Endothelial cell of umbilical vein (primary cell): ENCODE measurements around the gene PALMD. TPM values are rescaled to one million over a fixed set of nuclear protein-coding genes. Genes with fewer than 3 reads are reported as not detected.
A peak's percentile ranks its signal among the peaks of the same experiment; 100 is the strongest.

Experiments used
- BruUV-seq: library from RNA; stranded (reverse); fragments of 400-500 nt; replicated peaks from 2 replicates; lab custom pipeline; 2021; lab: Mats Ljungman, UMichigan
- CTCF ChIA-PET: fragments of 300-600, 350-600 bp; sonication (Branson Sonifier 250); formaldehyde crosslinking; loops from one replicate; lab custom pipeline; 2021; ENCODE audit warnings: antibody characterized with exemption, inconsistent platforms; lab: Charles Lee
- POLR2A ChIA-PET: fragments of 300-600, 350-600 bp; sonication (Branson Sonifier 250); formaldehyde crosslinking; loops from one replicate; lab custom pipeline; 2021; ENCODE audit warnings: antibody characterized with exemption, inconsistent platforms; lab: Charles Lee
- DNase-seq: peaks from one replicate; pipeline ENCODE4 v3.0.0-alpha.2; 2011; ENCODE audit warnings: low read depth, low spot score
- FAIRE-seq: peaks from 2 replicates; lab custom pipeline; 2011; peaks lifted over from hg19 to GRCh38; lab: Jason Lieb, UNC
- H2AFZ ChIP-seq: 2 replicates; pipeline ENCODE4 v1.6.0; 2012; ENCODE audit warnings: low read depth, low read length, control low read depth, inconsistent platforms
- H3K27ac ChIP-seq: 2 replicates; pipeline ENCODE4 v1.5.1; 2011; ENCODE audit warnings: low read depth, mild to moderate bottlenecking, control low read depth, low read length, moderate library complexity; ENCODE audit not compliant: insufficient read depth
- H3K27me3 ChIP-seq, 2 experiments: 2 replicates each; pipeline versions ENCODE4 v1.6.0 to v1.6.1; 2011; ENCODE audit warnings: low read length in 2 of 2, mixed read lengths in 1 of 2; ENCODE audit not compliant: control insufficient read depth in 2 of 2, insufficient read depth in 2 of 2
- H3K36me3 ChIP-seq, 2 experiments: 2 replicates in 1 of 2; 3 replicates in 1 of 2; pipeline ENCODE4 v1.5.1; 2011; ENCODE audit warnings: low read length in 2 of 2, mild to moderate bottlenecking in 1 of 2, moderate library complexity in 1 of 2; ENCODE audit not compliant: control insufficient read depth in 2 of 2, insufficient read depth in 2 of 2; ENCODE audit errors: extremely low read depth in 1 of 2
- H3K4me1 ChIP-seq: 3 replicates; pipeline ENCODE4 v1.5.1; 2011; ENCODE audit warnings: mild to moderate bottlenecking, low read length; ENCODE audit not compliant: control insufficient read depth, insufficient read depth; ENCODE audit errors: extremely low read depth
- H3K4me2 ChIP-seq: 2 replicates; pipeline ENCODE4 v1.6.1; 2011; ENCODE audit warnings: low read length, control low read depth, mixed read lengths; ENCODE audit not compliant: insufficient read depth
- H3K4me3 ChIP-seq, 3 experiments: fragments of 200-600 bp in 1 of 3; sonication (generic), shearing (Covaris generic) in 1 of 3; replicated peaks in 1 of 3; 2 replicates each; pipeline ENCODE4 v1.5.1; 2011 to 2016; ENCODE audit warnings: control low read depth in 3 of 3, low read length in 3 of 3, mild to moderate bottlenecking in 2 of 3, inconsistent platforms in 1 of 3, low read depth in 1 of 3, moderate library complexity in 1 of 3; ENCODE audit not compliant: insufficient read depth in 1 of 3
- H3K79me2 ChIP-seq: 2 replicates; pipeline ENCODE4 v1.6.0; 2012; ENCODE audit warnings: low read length, inconsistent platforms; ENCODE audit not compliant: control insufficient read depth, insufficient read depth
- H3K9ac ChIP-seq: replicated peaks from 2 replicates; pipeline ENCODE3; 2011; ENCODE audit warnings: low read length, control low read depth; ENCODE audit not compliant: insufficient read depth; ENCODE audit errors: extremely low read depth
- H3K9me1 ChIP-seq: replicated peaks from 3 replicates; pipeline ENCODE4 v1.6.0; 2011; ENCODE audit warnings: mild to moderate bottlenecking, low read length; ENCODE audit not compliant: control insufficient read depth, insufficient read depth; ENCODE audit errors: extremely low read depth
- H3K9me3 ChIP-seq: replicated peaks from 2 replicates; pipeline ENCODE4 v1.5.1; 2012; ENCODE audit warnings: low read length, inconsistent platforms; ENCODE audit not compliant: control insufficient read depth, insufficient read depth
- H4K20me1 ChIP-seq: replicated peaks from 2 replicates; pipeline ENCODE3; 2011; ENCODE audit warnings: mild to moderate bottlenecking, low read length; ENCODE audit not compliant: control insufficient read depth, insufficient read depth; ENCODE audit errors: extremely low read depth
- EZH2 ChIP-seq: IDR thresholded peaks from 2 replicates; pipeline ENCODE4 v1.6.1; 2012; ENCODE audit warnings: borderline replicate concordance, low read depth, mild to moderate bottlenecking, moderate library complexity, low read length, inconsistent platforms; ENCODE audit not compliant: severe bottlenecking
- FOS ChIP-seq: IDR thresholded peaks from 2 replicates; pipeline ENCODE4 v1.6.1; 2011; ENCODE audit warnings: mild to moderate bottlenecking, low read length, moderate library complexity, borderline replicate concordance; ENCODE audit not compliant: insufficient read depth
- GATA2 ChIP-seq: IDR thresholded peaks from 2 replicates; pipeline ENCODE4 v1.7.0; 2011; ENCODE audit warnings: low read depth, mild to moderate bottlenecking, moderate library complexity, mixed read lengths, low read length; ENCODE audit not compliant: insufficient read length, insufficient read depth
- JUN ChIP-seq: IDR thresholded peaks from 2 replicates; pipeline ENCODE4 v1.6.1; 2011; ENCODE audit warnings: borderline replicate concordance, low read depth; ENCODE audit not compliant: insufficient read length, insufficient read depth
- MYC ChIP-seq: IDR thresholded peaks from one replicate; pipeline ENCODE4 v1.6.1; 2011; ENCODE audit warnings: mild to moderate bottlenecking, low read depth, low read length
- POLR2A ChIP-seq: IDR thresholded peaks from 2 replicates; pipeline ENCODE4 v1.6.1; 2012; ENCODE audit warnings: low read depth, mild to moderate bottlenecking, control low read depth, low read length
- POLR2AphosphoS5 ChIP-seq: IDR thresholded peaks from 2 replicates; pipeline ENCODE4 v1.6.1; 2012; ENCODE audit warnings: low read depth, mild to moderate bottlenecking, control low read depth, low read length, moderate library complexity; ENCODE audit not compliant: insufficient read depth
- dilution Hi-C: fragments of 300-500 bp; cut with MboI; formaldehyde crosslinking; loops from one replicate; pipeline ENCODE4 v1.15.0; 2019; ENCODE audit warnings: low sequenced_read_pairs; ENCODE audit not compliant: extremely low pct_ligation_motif_present
- intact Hi-C: fragments of 100-400 bp; cut with micrococcal nuclease; formaldehyde crosslinking; loops from one replicate; pipeline ENCODE4 v1.10.0; 2022
- polyA plus RNA-seq, 4 experiments: library from polyadenylated mRNA; depleted of rRNA in 3 of 4; stranded (reverse) in 3 of 4; unstranded in 1 of 4; fragments of >200 nt; gene quantifications; 2 replicates each; pipeline versions ENCODE4 v1.2.1 to v1.2.3, GENCODE V29; 2011 to 2012; ENCODE audit warnings: missing spikeins in 1 of 4
- total RNA-seq: library from RNA; stranded (reverse); gene quantifications from 2 replicates; pipeline ENCODE4 v1.2.3, GENCODE V29; 2021
- TF ChIP-seq, protein P1 (sequence below): IDR thresholded peaks from 2 replicates; pipeline ENCODE4 v1.6.1; 2011; ENCODE audit not compliant: insufficient read depth, insufficient read length
- TF ChIP-seq, protein P2 (sequence below), 2 donors: IDR thresholded peaks; 1 replicate in 1 of 2; 2 replicates in 1 of 2; pipeline ENCODE4 v1.5.1; 2011; ENCODE audit warnings: low read length in 2 of 2, mild to moderate bottlenecking in 2 of 2, moderate library complexity in 2 of 2, control low read depth in 1 of 2, inconsistent platforms in 1 of 2, low read depth in 1 of 2; ENCODE audit not compliant: insufficient read depth in 1 of 2; ENCODE audit errors: extremely low read depth in 1 of 2

Gene PALMD
- total and polyA plus RNA-seq, 2 donors (not counting 3 experiments of a cell fraction or from before 2014, with no cell fraction given), result 52.6 to 137 TPM

DNA sequence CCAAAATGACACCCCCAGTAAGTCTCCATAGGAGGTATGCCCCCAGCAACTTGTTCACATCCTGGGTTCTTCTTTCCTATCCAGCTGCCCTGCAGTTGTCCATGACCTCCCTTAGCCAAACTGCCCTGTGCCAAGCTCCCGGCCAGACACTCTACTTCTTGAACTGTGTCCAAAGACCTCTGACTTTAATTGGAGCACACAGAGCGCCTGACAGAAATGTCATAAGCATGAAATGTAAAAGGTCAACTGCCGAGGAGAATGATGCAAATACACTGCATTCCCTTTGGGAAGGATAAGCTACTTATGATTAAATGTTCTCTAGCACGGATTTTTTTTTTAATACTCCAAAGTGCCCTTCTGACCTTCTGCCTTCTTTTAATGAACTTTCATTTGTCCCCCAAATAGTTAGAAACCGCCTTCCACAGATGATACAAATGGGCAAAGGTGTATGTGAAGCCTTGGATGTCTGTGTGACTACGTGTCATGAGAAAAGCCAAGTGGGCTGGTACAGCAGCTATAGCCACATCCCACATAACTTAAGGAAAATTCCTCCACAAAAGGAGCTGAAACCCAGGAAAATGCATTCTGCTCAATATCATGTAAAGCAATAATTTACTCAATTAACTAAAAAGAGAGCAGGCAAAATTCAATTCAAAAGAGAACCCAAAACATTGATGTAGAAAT is 26.8 kb downstream of the PALMD start:
- H3K4me1 ChIP-seq, result peaks cover 24% of the 10 kb centered on the region
- BruUV-seq, result no TSS peak
- H3K36me3 ChIP-seq, result peaks cover 26 to 45% of the 10 kb centered on the region in 2 experiments
- no peaks in the 10 kb centered on the region for H3K27me3 ChIP-seq
- intact Hi-C loops, result loop anchor here (1.0 kb wide), 1 partner anchor 8 kb away; no protein-coding TSS in a partner anchor
- FAIRE-seq (no peak), DNase-seq (peak; percentile 42)
- TF ChIP-seq FOS (no peak), POLR2AphosphoS5 (no peak), GATA2 (no peak), MYC (no peak)
- H4K20me1 ChIP-seq, result no peaks in the 10 kb centered on the region
- peak overlapping the region; percentile 36 for H3K27ac ChIP-seq
- H3K9ac ChIP-seq, result no peak overlapping the region
- no peak overlapping the region for H3K4me3 ChIP-seq
- no peaks in the 10 kb centered on the region for H3K9me1 ChIP-seq
- ChIA-PET CTCF (interaction anchor here (1.0 to 2.3 kb wide), 10 partner anchors 9 to 191 kb away, joined by 3 to 13 read pairs (median 4); partner anchors contain the start of gene PALMD), POLR2A (interaction anchor here (1.4 kb wide), 1 partner anchor 13 kb away, joined by 3 read pairs; no protein-coding TSS in a partner anchor)
- dilution Hi-C loops, result no loop called here
- H3K9me3 ChIP-seq, result no peaks in the 10 kb centered on the region
- no peak overlapping the region for H2AFZ ChIP-seq
- H3K79me2 ChIP-seq, result peaks cover 8% of the 10 kb centered on the region
- no peak overlapping the region for H3K4me2 ChIP-seq

DNA sequence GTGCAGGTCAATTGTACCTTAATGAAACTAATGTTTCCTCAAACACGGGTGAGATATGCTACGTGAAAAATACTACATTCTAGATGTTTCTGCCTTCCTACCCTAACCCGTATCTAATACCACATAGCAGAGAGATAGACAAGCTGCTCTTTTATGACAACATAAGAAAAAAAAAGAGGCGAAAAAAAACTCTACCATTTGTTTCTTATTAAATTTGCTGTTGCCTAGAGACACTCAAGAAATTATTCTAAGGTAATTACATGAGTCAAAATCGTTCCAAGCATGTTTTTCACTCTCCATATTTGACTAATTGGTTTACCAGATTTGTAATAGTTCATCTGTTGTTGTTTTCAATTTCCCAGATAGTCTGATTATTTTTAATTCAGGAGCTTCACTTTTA is 27.4 kb downstream of the PALMD start:
- peaks cover 8% of the 10 kb centered on the region for H3K79me2 ChIP-seq
- H3K36me3 ChIP-seq, result peaks cover 23 to 40% of the 10 kb centered on the region in 2 experiments
- no peak overlapping the region for H3K4me3 ChIP-seq
- H3K9me3 ChIP-seq, result no peaks in the 10 kb centered on the region
- no TSS peak for BruUV-seq
- H3K27me3 ChIP-seq, result no peaks in the 10 kb centered on the region
- H3K27ac ChIP-seq, result no peak overlapping the region
- ChIA-PET CTCF (interaction anchor here (1.0 to 2.3 kb wide), 14 partner anchors 9 to 191 kb away, joined by 3 to 13 read pairs (median 4); partner anchors contain the start of gene PALMD), POLR2A (no interaction called here)
- H3K9ac ChIP-seq, result no peak overlapping the region
- TF ChIP-seq POLR2AphosphoS5 (no peak), JUN (no peak), EZH2 (no peak), MYC (no peak), FOS (no peak), GATA2 (no peak), POLR2A (no peak)
- TF ChIP-seq, protein P1, sequence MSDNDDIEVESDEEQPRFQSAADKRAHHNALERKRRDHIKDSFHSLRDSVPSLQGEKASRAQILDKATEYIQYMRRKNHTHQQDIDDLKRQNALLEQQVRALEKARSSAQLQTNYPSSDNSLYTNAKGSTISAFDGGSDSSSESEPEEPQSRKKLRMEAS, result no peak
- TF ChIP-seq, protein P2, sequence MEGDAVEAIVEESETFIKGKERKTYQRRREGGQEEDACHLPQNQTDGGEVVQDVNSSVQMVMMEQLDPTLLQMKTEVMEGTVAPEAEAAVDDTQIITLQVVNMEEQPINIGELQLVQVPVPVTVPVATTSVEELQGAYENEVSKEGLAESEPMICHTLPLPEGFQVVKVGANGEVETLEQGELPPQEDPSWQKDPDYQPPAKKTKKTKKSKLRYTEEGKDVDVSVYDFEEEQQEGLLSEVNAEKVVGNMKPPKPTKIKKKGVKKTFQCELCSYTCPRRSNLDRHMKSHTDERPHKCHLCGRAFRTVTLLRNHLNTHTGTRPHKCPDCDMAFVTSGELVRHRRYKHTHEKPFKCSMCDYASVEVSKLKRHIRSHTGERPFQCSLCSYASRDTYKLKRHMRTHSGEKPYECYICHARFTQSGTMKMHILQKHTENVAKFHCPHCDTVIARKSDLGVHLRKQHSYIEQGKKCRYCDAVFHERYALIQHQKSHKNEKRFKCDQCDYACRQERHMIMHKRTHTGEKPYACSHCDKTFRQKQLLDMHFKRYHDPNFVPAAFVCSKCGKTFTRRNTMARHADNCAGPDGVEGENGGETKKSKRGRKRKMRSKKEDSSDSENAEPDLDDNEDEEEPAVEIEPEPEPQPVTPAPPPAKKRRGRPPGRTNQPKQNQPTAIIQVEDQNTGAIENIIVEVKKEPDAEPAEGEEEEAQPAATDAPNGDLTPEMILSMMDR (IDR thresholded peaks at IDR 0.05; ENCODE audit: extremely low read depth in 1 of 2, insufficient read depth in 1 of 2, low read depth in 1 of 2, low read length in 2 of 2), result no peak
- intact Hi-C loops, result no loop called here
- dilution Hi-C loops, result no loop called here
- H2AFZ ChIP-seq, result no peak overlapping the region
- peaks cover 24% of the 10 kb centered on the region for H3K4me1 ChIP-seq
- H4K20me1 ChIP-seq, result no peaks in the 10 kb centered on the region
- DNase-seq, result no peak
- FAIRE-seq, result no peak
- no peaks in the 10 kb centered on the region for H3K9me1 ChIP-seq
- peak overlapping the region; percentile 21 for H3K4me2 ChIP-seq
